Bronchial epithelial cell (primary cell): ENCODE data around the gene RABEP1. TPM values are rescaled to one million over a fixed set of nuclear protein-coding genes. Genes with fewer than 3 reads are reported as not detected.

Experiments used
- DNase-seq: peaks from one replicate; pipeline ENCODE4 v3.0.0-alpha.2; 2010; ENCODE audit warnings: low read depth
- FAIRE-seq: peaks from 2 replicates; lab custom pipeline; 2011; peaks lifted over from hg19 to GRCh38; lab: Jason Lieb, UNC
- H3K27me3 ChIP-seq: 2 replicates; pipeline ENCODE4 v1.5.1; 2011; ENCODE audit warnings: low read length; ENCODE audit not compliant: control insufficient read depth, insufficient read depth
- H3K36me3 ChIP-seq: 2 replicates; pipeline ENCODE4 v1.5.1; 2011; ENCODE audit warnings: low read length; ENCODE audit not compliant: control insufficient read depth, insufficient read depth
- H3K4me3 ChIP-seq: 2 replicates; pipeline ENCODE4 v1.5.1; 2011; ENCODE audit warnings: mild to moderate bottlenecking, low read depth, low read length, control low read depth
- CTCF ChIP-seq: IDR thresholded peaks from 2 replicates; pipeline ENCODE4 v1.5.1; 2011; ENCODE audit warnings: mild to moderate bottlenecking, moderate library complexity, low read length, control low read depth, inconsistent platforms; ENCODE audit not compliant: insufficient read depth, severe bottlenecking
- total RNA-seq: library from RNA; depleted of rRNA; stranded (reverse); fragments of >200 nt; gene quantifications from 2 replicates; pipeline ENCODE4 v1.2.1, GENCODE V29; 2014

Gene RABEP1
- total RNA-seq, 1 donor from 2014 or later: 41.1 TPM

DNA sequence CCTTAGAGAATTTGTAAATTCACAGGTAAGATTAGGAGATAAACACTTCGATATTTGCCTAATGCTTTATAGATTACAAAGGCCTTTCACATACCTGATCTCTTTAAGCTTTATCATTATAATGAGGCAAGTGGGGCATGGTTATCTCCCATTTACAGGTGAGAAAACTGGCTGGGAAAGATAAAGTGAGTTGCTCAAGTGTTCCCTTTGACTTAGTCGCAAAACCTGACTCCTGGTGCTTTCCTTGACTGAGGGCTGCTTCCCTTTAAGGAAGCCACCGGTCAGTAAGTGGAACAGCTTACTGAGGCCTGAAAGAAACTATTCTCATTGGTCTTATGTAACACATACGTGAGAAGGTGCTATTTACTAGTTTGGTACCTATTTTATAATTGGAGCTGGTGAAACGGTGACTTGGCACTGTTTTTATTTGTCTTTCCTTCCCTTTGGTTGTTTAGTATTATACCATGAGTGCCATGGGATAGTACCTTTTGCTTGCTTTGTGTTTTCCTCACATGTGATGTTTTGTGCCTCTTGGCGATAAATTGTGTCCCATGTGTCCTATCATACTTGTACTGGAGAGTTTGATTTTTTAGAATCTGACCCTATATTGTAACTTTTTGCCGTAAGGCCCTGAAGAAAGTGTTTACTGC is 80.2 kb downstream of the RABEP1 start:
- DNase-seq (no peak), FAIRE-seq (no peak)
- no peak overlapping the region for H3K4me3 ChIP-seq
- no peaks in the 10 kb centered on the region for H3K27me3 ChIP-seq
- TF ChIP-seq CTCF: no peak
- peaks cover 10% of the 10 kb centered on the region for H3K36me3 ChIP-seq

- Histone ChIP-seq H3K4me3 (no peak overlapping the region), H3K36me3 (peaks cover 7% of the 10 kb centered on the region), H3K27me3 (no peaks in the 10 kb centered on the region)
- FAIRE-seq: no peak
- no peak for TF ChIP-seq CTCF
- peak; percentile 85 for DNase-seq
Observed at GRCh38 chr17:5364156-5364555, 82.1 kb downstream of the RABEP1 start.

DNA sequence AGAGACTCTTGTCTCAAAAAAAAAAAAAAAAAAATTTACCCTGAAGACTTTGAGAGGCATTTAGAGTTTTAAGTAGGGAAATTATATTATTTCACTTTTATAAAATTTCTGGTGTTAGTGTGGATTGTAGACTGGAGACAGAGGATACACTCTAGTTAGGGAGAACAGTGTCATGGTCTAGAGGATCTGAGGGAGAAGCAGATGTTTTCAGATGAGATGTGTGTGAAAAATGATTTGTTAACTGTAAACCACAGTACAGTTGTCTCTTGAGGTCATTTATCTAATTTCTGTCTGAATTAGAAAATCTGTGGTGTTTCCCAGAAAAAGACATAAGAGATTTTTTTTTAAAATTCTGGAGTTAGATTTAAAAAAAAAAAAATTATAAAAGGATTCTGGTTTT is 82.6 kb downstream of the RABEP1 start:
- H3K27me3 ChIP-seq: no peaks in the 10 kb centered on the region
- no peak for FAIRE-seq
- no peak overlapping the region for H3K4me3 ChIP-seq
- no peak for TF ChIP-seq CTCF
- peaks cover 7% of the 10 kb centered on the region for H3K36me3 ChIP-seq
- DNase-seq: no peak

DNA sequence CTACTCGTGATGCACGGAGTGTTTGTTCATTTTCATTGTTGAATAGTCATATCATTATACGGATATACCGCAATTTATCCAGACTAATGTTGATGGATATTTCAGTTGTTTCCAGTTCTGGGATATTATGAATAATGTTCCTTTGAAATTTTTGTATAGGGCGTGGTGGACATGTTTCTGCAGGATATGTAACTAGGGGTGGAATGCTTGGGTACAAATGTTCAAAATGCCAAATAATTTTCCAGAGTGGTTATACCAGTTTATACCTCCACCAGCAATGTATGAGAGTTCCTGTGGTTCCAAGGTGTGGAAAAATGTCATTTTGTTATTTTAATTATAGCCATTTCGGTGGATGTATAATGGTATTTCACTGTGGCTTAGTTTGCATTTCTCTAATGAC is 83.7 kb downstream of the RABEP1 start:
- Histone ChIP-seq H3K27me3 (no peaks in the 10 kb centered on the region), H3K36me3 (peaks cover 7% of the 10 kb centered on the region), H3K4me3 (peak overlapping the region; percentile 14)
- TF ChIP-seq CTCF: no peak
- FAIRE-seq (no peak), DNase-seq (peak; percentile 89)

DNA sequence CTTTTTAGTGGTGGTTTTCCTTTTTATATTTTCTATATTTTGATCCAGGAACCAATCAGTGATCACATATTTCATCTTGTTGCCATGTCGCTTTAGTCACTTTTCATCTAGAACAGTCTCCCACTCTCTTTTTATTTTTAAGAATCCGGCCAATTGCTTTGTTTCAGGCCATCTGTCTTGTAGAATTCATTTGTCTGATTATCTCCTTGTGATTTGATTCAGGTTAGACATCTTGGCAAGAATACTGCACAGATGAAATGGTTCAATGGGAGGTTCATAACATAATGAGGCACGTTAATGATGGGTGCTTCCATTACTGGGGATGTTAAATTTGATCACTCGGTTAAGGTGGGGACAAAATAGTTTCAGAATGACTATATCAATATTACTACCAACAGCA is 88.3 kb downstream of the RABEP1 start:
- peaks cover 2% of the 10 kb centered on the region for H3K36me3 ChIP-seq
- H3K27me3 ChIP-seq: no peaks in the 10 kb centered on the region
- TF ChIP-seq CTCF: no peak
- FAIRE-seq (no peak), DNase-seq (no peak)
- no peak overlapping the region for H3K4me3 ChIP-seq

DNA sequence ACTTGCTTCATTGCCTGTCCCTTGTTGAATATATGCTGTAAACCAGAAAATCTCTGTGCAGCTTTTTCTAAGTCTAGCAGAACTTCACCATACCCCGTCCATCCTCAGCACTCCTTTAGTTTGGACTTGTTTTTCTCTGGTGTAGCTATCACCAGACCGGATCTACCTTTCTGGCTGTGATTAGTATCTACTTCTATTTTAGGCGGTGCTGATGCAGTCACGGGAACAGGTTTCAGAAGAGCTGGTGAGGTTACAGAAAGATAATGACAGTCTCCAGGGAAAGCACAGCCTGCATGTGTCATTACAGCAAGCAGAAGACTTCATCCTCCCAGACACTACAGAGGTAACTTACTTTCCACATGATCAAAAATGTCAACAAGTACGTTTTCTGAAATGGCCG is 91.0 kb downstream of the RABEP1 start:
- H3K36me3 ChIP-seq: peaks cover 4% of the 10 kb centered on the region
- H3K27me3 ChIP-seq: no peaks in the 10 kb centered on the region
- no peak for DNase-seq
- no peak for TF ChIP-seq CTCF
- FAIRE-seq: no peak
- no peak overlapping the region for H3K4me3 ChIP-seq
